Neural cell (in vitro differentiated cells): Measurements from ENCODE around the gene FERMT3.

Source experiments
- EP300 ChIP-seq: fragments of 450-650 bp; conservative IDR thresholded peaks from 2 replicates; pipeline ENCODE4 v1.6.1; 2014; ENCODE audit warnings: antibody characterized with exemption, mild to moderate bottlenecking, moderate library complexity; ENCODE audit not compliant: poor library complexity, severe bottlenecking
- MXI1 ChIP-seq: fragments of 450-650 bp; conservative IDR thresholded peaks from 2 replicates; pipeline ENCODE4 v1.6.1; 2014; ENCODE audit warnings: antibody characterized with exemption, mild to moderate bottlenecking; ENCODE audit not compliant: poor library complexity, severe bottlenecking
- POLR2AphosphoS5 ChIP-seq: IDR thresholded peaks from 2 replicates; pipeline ENCODE4 v1.6.1; 2012
- TF ChIP-seq, protein P1 (sequence below): fragments of 450-650 bp; IDR thresholded peaks from 2 replicates; pipeline ENCODE4 v1.5.1; 2014; ENCODE audit warnings: antibody characterized with exemption, mild to moderate bottlenecking, moderate library complexity; ENCODE audit not compliant: poor library complexity, severe bottlenecking
- TF ChIP-seq, protein P2 (sequence below): IDR thresholded peaks from 2 replicates; pipeline ENCODE4 v1.6.1; 2012; ENCODE audit warnings: borderline replicate concordance

DNA sequence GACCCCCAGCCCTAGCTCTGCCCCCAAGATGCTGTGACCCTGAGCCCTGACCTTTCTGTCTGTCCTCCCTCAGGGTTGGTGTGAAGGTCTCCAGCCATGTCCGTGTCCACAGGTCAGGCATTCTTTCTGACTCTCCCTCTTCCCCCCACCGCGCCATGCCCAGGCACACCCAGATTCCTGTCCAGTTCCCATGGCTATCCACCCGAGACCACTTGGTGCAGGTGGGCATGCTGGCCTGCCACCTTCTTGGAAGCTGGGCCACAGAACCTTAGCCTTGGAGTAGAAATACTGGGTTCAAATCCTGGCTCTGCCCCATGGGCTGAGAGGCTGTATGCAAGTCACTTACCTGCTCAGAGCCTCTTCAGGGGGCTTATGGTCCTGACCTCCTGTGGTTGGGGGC lies 42.5 kb downstream of the FERMT3 start:
- TF ChIP-seq, protein P1, sequence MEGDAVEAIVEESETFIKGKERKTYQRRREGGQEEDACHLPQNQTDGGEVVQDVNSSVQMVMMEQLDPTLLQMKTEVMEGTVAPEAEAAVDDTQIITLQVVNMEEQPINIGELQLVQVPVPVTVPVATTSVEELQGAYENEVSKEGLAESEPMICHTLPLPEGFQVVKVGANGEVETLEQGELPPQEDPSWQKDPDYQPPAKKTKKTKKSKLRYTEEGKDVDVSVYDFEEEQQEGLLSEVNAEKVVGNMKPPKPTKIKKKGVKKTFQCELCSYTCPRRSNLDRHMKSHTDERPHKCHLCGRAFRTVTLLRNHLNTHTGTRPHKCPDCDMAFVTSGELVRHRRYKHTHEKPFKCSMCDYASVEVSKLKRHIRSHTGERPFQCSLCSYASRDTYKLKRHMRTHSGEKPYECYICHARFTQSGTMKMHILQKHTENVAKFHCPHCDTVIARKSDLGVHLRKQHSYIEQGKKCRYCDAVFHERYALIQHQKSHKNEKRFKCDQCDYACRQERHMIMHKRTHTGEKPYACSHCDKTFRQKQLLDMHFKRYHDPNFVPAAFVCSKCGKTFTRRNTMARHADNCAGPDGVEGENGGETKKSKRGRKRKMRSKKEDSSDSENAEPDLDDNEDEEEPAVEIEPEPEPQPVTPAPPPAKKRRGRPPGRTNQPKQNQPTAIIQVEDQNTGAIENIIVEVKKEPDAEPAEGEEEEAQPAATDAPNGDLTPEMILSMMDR: no peak
- TF ChIP-seq EP300 (no peak), POLR2AphosphoS5 (no peak), MXI1 (no peak)
- TF ChIP-seq, protein P2, sequence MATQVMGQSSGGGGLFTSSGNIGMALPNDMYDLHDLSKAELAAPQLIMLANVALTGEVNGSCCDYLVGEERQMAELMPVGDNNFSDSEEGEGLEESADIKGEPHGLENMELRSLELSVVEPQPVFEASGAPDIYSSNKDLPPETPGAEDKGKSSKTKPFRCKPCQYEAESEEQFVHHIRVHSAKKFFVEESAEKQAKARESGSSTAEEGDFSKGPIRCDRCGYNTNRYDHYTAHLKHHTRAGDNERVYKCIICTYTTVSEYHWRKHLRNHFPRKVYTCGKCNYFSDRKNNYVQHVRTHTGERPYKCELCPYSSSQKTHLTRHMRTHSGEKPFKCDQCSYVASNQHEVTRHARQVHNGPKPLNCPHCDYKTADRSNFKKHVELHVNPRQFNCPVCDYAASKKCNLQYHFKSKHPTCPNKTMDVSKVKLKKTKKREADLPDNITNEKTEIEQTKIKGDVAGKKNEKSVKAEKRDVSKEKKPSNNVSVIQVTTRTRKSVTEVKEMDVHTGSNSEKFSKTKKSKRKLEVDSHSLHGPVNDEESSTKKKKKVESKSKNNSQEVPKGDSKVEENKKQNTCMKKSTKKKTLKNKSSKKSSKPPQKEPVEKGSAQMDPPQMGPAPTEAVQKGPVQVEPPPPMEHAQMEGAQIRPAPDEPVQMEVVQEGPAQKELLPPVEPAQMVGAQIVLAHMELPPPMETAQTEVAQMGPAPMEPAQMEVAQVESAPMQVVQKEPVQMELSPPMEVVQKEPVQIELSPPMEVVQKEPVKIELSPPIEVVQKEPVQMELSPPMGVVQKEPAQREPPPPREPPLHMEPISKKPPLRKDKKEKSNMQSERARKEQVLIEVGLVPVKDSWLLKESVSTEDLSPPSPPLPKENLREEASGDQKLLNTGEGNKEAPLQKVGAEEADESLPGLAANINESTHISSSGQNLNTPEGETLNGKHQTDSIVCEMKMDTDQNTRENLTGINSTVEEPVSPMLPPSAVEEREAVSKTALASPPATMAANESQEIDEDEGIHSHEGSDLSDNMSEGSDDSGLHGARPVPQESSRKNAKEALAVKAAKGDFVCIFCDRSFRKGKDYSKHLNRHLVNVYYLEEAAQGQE: no peak
